Measurements from ENCODE around the gene TEX48.

TEX48 gene

GRCh38 chr9:114624677-114625076 is 57.3 kb downstream of the TEX48 start:
- in situ Hi-C loops (cut with HindIII; ENCODE audit: low pct_unique_long_range_greater_than_20kb, low sequenced_read_pairs), result no loop called here
- no peak for TF ChIP-seq JUND (IDR thresholded peaks at IDR 0.05; ENCODE audit: low read depth)
- DNase-seq (ENCODE audit: low read depth in 1 of 2, low spot score in 1 of 2), result peak in 1 of 2 experiments; percentile 92

- DNase-seq (ENCODE audit: low read depth in 1 of 2, low spot score in 1 of 2), result peak in 1 of 2 experiments; percentile 44
- in situ Hi-C loops (cut with HindIII; ENCODE audit: low pct_unique_long_range_greater_than_20kb, low sequenced_read_pairs), result no loop called here
- no peak for TF ChIP-seq JUND (IDR thresholded peaks at IDR 0.05; ENCODE audit: low read depth)
Observed at GRCh38 chr9:114621975-114622609, 59.9 kb downstream of the TEX48 start.

GRCh38 chr9:114621561-114621960 is 60.4 kb downstream of the TEX48 start:
- TF ChIP-seq JUND (IDR thresholded peaks at IDR 0.05; ENCODE audit: low read depth), result no peak
- in situ Hi-C loops (cut with HindIII; ENCODE audit: low pct_unique_long_range_greater_than_20kb, low sequenced_read_pairs), result no loop called here
- DNase-seq (ENCODE audit: low read depth in 1 of 2, low spot score in 1 of 2), result no peak

GRCh38 chr9:114619191-114619761 is 62.7 kb downstream of the TEX48 start:
- in situ Hi-C loops (cut with HindIII; ENCODE audit: low pct_unique_long_range_greater_than_20kb, low sequenced_read_pairs), result no loop called here
- peak; percentile 67 to 99 for DNase-seq (ENCODE audit: low read depth in 1 of 2, low spot score in 1 of 2)
- peak; percentile 60 for TF ChIP-seq JUND (IDR thresholded peaks at IDR 0.05; ENCODE audit: low read depth)

- in situ Hi-C loops (cut with HindIII; ENCODE audit: low pct_unique_long_range_greater_than_20kb, low sequenced_read_pairs), result no loop called here
- no peak for TF ChIP-seq JUND (IDR thresholded peaks at IDR 0.05; ENCODE audit: low read depth)
- DNase-seq (ENCODE audit: low read depth in 1 of 2, low spot score in 1 of 2), result peak; percentile 47 to 95
Observed at GRCh38 chr9:114616684-114617520, 65.1 kb downstream of the TEX48 start.
